ENCODE measurements around the gene MRPS34.
"Not testable (repeated sequence)": the region's sequence is repeated elsewhere in the genome, so short reads cannot be mapped to it uniquely, and the experiment has no call there.

MRPS34 gene

DNA sequence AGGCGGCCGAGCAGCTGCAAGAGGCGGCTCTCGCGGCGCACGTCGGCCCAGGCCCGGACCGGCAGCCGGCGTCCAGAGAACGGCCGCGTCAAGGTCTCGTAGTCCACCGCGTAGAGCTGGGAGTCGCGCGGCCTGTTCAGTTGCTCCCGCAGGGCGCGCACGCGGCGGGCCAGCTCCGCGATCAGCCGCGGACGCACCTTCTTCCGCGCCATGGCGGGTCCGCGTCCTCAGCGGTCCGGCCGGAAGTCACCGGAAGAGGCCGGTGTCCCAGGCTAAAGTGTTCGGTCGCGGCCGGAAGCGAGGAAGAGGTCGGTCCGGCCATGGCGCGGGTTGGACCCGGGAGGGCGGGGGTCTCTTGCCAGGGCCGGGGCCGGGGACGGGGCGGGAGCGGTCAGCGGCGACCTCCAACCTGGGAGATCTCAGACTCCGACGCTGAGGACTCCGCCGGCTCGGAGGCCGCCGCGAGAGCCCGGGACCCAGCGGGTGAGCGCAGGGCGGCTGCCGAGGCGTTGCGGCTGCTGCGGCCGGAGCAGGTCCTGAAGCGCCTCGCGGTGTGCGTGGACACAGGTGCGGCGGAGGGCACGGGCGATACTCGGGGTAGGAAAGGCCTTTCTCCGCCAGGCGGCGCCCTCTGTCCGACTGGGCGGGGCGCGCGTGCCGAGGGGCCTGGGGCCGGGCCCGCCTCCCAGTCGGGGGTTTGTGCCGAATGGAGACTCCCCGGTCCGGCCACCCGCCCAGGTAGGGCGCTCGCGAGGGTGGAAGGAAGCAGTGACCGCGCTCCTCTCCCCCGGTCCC is at the start of gene MRPS34:
TSS of gene MRPS34 (minus strand) at position 227 of the 795 bp plus-strand sequence. CDS start at position 212, 15 bp downstream.
- peak; percentile 72 to 75 (median 73) for DNase-seq (ENCODE audit: low read depth in 3 of 3)

DNA sequence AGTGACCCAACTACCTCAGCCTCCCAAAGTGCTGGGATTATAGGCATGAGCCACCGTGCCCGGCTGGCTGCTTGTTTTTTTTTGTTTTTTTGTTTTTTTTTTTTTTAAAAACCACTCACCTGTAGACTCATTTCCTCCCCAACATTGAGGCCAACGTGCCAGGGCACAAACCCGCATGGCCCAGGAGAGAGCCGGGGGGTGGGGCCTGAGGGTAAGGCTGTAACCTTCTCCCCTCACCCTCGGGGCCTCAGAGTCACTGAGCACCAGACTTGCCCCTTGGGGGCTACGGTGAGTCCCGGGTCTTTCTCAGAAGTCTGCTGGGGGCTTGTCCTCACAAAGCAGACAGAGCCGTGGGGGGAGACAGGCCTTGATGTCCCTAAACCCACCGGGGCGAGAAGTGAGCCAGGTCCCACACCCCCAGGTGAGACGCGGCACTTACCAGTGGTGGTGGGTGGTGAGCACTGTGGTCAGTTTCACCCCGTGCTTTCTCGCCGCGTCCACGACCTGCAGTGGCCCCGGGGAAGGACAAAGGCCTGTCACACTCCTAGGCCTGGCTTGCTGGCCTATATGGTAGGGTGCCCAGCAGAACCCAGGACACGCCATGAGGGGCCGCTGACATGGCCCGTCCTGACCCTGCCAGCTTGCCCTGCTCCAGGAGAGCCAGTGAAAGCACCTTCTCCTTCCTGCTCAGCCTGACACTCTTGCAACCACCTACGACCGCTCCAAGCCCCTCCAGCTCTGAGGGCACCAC is 49.1 kb upstream of the MRPS34 start:
- DNase-seq (ENCODE audit: low read depth in 3 of 3), result no peak

DNA sequence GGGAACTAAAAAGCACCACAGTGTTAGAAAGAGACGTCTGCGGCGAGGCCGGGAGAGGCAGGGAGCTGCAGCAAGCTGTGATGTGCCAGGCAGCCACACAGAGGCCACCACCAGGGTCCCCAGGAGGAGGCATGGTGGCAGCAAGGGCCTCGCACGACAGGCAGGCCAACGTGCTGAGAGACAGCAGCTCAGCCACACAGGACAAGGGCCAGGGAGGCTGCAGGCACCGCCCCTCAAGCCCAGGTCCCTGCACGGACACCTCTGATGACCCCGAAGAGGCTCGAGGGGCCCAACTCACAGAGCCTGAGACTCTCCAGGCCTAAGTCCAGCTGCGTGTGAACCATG is 48.0 kb upstream of the MRPS34 start:
- no peak for DNase-seq (ENCODE audit: low read depth in 3 of 3)

DNA sequence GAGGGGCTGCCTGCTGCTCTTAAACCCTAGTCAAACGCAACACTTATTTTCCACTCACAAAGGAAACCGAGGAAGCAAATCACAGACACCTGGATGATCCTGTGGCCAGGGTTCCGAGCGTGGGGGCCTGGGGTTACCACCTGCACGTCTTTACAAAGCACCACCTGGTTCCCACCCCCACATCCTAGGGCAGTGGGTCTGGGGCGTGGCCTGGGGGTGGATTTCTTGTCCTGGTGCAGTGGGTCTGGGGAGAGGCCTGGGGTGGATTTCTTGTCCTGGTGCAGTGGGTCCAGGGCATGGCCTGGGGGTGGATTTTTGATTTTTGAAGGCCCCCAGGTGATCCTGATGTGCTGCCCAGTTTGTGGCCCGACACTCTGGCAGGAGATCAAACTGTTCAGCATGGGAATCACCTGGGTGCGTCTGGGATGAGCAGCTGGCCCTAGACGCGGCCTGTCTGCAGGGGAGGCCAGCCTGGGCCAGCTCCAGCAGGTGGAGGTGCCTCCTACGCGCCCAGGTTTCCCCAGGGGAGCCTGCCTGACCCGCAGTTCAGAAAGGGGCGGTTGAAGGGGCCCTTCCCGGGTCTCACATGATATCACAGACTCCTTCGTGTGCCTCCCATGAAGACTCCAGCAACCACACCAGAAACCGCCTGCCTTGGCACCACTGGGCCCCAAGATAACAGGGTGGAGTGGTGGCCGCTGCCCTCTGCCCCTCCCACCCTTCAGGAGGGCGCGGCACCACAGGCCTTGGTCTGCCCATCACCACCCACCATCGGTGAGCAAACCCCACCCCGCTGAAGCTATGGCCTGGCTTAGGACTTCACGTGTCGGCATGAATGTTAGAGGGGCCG is 47.4 kb upstream of the MRPS34 start:
- DNase-seq (ENCODE audit: low read depth in 3 of 3), result no peak

DNA sequence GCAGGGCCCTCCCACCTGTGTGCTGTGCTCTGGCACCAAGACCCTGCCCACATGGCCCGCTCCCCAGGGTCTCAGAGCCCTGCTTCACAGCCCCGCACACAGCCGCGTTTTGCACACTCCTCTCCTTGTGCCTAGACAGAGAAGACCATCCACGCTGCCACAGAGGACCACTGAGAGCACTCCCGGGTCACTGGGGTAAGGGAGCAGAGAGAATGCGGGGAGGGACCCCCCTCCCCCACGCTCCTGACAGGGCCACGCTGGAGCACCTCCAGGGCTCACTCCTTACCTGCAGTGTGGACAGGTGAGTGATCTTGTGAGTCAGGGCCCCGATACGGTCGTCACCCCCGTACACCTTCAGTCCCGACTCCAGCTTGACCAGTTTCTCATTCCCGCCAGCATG is 46.7 kb upstream of the MRPS34 start:
- no peak for DNase-seq (ENCODE audit: low read depth in 3 of 3)

DNA sequence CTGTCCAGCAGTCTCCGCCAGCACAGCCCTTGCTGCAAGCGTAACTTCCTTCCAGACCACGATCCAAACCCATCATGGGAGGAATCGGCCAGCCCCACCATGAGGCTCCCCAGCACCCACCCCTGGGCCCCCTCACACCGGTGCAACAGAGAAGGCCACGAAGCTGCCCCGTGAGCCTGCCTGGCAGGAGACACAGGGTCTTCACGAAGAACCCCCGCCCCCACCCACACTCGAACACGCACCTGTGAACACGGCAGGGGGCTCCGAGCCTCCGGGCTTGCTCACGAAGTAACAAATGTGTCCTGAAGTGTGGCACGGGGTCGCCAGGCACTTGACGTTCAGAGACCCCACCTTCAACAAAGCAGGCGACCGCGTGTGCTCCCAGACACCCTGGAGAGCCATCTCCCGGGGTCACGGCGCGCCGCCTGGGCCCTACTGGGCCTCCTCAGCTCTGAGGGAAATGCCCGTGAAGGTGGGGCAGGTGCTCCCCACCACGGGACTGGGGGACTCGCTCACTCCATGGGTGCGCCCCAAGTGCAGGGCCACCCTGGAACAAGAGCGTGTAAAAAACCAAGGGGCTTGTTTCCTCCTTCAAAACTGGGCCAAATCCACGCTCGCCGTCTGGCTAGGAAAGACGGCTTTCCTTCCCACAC is 46.1 kb upstream of the MRPS34 start:
- no peak for DNase-seq (ENCODE audit: low read depth in 3 of 3)

DNA sequence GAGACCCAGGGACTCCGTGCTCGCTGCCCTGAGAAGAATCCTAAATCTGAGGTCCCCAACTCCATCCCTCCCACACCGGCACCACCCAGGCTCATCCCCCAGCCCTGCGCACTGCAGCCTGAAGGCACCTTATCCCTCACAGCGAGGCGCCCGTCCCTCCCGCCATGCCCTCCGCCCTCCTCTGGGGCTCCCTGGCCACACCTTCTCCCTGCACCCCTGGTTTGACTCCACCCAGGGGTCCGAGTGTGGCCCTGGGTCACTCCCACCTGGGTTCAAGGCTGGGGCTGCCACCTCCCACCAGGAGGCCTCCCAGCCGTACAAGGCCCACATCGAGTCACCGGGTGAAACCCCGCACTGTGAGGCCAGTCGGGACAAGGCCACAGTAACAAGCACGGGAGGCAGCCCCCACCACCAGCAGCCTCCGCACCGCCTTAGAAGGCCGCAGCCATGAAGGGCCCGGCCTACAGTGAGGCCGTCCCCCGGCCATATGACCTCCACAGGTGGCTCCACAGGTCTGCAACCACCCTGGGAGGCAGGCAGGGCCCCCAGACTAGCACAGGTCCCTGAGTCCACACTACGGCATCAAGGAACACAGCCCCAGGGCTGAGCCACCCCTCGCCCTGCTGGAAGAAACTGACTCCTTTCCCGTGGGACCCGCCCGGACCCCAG is 45.4 kb upstream of the MRPS34 start:
- DNase-seq (ENCODE audit: low read depth in 3 of 3), result no peak

DNA sequence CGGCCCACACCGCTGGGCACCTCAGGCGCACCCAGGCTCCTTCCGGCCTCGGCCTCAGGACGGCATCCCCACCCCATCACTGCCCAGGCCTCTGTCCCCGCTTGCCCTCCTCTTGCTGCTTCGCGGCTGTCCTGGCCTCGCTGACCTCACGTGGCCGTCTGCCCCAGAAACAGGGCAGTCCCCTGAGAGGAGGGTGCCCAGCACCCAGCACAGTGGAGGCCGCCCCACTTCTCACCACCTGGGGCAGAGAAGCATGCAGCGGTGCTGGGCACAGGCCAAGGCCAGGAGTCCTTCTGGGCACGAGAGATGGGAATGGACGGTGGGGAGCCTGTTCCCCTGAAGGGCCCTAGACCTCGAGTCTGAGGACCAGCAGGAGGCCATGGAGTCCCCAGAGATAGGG is 44.8 kb upstream of the MRPS34 start:
- no peak for DNase-seq (ENCODE audit: low read depth in 3 of 3)

DNA sequence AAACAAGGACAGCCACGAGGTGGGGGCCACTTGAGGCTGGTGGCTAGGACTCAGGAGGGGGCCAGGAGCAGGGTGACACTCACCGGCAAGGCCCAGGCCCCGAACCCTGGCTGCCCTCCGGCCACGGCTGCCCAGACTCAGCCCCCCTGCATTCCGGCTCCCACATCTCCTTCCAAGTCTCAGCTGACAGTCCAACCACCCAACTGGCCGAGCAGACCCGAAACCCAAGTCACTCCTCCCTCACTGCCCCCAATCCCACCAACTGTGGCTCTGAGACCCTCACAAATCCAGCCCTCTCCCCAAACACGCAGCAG is 44.3 kb upstream of the MRPS34 start:
- no peak for DNase-seq (ENCODE audit: low read depth in 3 of 3)

DNA sequence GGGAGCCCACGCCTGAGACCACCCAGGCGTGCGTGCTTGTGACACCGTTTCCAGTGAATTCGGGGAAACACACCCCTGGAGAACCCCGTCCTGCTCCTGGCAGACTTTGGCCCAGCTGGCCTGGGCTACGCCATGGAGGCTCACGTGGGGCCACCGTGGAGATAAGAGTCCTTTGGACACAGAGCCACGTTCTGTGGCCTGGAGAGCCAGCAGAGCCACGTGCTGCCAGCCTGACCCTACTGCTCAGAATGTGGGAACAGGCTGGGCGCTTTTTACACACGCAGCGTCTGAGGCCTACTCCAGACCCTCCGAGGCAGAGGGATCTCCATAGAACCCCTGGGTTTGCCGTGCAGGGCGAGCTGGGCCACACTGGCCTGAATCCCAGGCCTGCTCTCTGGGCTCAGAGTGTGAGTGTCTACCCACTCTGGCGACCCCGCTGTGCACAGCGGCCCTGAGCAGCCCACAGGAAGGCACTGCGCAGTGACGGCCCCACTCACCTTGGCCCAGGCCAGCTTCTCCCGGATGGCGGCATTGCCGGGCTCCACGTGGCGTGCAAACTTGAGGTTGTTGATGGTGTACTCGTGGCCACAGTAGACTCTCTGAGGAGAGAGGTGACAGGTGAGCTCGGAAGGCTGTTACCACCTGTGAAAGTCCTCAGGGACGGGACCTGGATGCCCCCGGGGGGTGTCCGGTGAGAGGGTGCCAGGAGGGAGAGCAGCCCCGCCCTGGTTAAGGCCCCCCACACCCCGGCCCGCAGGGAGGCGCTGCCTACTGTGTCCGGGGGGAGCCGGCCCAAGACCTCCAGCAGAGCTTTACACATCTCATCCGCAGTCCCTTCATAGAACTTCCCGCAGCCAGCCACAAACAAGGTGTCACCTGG is 43.7 kb upstream of the MRPS34 start:
- DNase-seq (ENCODE audit: low read depth in 3 of 3), result no peak

DNA sequence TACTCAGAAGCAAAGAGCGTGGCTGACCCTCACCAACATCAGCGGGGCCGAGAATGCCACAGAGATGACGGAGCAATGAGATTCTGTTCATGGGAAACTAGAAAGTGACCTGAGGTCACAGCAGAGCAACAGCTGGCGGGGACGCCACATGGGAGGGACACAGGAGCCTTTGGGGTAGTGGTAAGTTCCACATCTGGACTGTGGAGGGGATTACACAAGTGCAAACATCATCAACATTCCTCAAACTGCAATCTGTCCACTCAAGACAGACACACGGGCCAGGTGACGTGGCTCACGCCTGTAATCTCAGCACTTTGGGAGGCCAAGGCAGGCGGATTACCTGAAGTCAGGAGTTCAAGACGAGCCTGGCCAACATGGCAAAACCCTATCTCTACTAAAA is 42.5 kb upstream of the MRPS34 start:
- no peak for DNase-seq (ENCODE audit: low read depth in 3 of 3)

DNA sequence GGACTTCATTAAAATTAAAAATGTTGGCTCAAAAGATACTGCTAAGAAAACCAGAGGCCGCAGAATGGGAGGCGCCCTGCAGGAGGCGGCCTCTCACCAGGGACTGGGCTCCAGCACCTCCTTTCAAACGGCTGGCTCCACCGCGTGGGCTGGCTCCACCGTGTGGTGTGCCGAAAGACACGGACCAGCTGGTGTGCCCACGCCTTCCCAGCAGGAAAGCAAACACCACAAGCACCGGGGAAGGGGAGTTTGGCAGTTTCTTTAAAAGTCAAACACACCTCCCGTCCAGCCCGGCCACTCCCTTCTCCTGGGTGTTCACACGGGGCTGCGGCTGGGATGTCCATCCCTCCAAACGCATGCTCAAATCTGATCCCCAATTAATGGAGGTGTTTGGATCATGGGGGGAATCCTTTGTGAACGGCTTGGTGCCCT is 39.8 kb upstream of the MRPS34 start:
- peak; percentile 35 to 57 (median 55) for DNase-seq (ENCODE audit: low read depth in 3 of 3)

DNA sequence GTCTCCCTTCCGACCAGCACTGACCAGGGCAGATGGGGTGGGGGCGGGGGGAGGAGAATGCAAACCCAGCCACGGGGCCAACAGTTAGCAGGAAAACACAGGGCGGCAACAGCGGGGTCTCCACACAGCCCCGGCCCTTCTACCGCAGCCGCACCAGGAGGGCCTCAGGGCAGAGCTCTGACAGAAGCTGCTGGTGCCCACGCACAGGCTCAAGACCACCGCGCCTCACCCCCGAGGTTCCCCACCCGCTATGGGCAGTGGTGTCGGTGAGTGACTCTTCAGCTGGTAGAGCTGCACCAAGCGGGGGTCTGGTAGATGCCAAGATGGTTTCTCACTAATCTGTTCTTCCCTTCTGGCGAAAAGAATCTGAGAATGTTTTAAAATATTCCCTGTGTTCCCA is 37.6 kb upstream of the MRPS34 start:
- no peak for DNase-seq (ENCODE audit: low read depth in 3 of 3)

DNA sequence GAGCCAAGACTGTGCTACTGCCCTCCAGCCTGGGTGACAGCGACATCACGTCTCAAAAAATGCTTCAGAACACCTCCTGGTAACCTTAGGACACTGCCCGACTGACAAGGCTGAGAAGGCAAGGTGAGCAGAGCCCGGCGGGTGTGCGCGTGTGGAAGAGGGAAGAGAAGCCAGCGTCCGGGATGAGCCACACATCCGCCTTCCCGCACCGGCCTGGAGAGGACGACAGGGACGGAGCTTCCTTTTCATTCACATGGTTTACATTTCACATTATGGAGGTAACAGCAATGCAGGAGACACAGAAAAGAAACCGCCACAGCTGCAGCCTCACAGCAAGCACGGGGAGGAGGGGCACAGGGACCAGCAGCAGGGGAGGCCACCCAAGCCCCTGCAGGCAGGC is 37.2 kb upstream of the MRPS34 start:
- no peak for DNase-seq (ENCODE audit: low read depth in 3 of 3)

DNA sequence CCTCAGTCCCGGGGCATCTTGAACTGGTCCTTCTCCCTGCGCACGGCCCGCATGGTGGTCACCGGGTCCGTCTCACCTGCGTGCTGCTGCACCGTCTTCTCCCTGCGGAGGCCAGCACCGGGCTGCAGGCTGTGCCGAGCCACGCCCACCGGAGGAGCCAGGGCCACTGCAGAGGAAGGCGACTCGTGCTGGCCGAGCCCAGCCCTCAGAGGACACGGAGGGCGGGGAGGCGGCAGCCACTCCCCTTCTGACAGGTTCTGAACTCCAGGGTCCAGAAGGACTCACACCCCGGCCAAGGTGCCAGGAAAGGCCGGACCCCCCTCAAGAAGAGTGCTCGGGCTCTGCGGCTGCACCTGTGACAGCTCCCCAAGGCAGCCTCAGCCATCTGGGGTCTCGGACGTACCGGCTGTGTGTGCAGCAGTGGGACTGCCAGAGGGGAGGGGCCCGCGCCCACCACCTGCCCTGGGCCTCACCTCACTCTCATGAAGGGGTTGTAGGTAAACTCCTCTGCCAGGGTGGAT is 36.4 kb upstream of the MRPS34 start:
- DNase-seq (ENCODE audit: low read depth in 3 of 3), result no peak

DNA sequence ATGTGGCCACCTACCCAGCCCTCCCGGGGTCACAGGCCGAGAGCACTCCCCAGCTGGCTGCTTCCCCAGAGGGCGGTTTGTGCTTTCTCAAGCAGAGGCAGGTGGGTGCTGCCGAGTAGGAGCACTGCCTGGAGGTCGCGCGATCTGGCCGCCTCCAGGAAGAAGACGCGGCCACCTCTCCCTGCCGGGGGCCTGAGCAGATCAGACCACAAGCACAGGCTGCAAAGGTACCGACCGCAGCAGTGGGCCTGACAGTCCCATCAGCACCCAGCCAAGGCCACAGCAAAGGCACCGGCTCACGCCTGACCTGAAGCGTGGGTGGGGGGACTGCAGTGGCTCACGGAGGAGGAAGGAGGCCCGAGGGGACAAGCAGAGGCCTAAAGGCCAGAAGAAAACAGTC is 35.8 kb upstream of the MRPS34 start:
- DNase-seq (ENCODE audit: low read depth in 3 of 3), result no peak

DNA sequence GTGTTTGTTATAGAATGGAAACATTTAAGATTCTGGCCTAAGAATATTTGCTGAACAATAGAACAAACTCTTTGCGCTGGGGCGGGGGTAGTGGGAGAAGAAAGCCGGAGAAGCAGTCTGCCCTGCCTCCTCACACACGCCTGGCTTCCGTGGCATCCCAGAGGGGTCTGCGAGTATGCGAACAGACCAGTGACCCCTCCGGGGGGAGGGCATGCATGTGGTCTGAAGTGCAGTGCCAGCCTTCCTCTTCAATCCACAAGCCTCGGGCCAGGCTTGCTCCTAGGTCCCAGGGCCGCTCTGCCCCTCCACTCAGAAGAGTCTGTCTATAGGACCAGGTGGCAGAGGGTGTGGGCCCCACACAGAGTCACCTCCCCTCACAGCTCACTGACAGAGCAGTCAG is 34.7 kb upstream of the MRPS34 start:
- no peak for DNase-seq (ENCODE audit: low read depth in 3 of 3)

DNA sequence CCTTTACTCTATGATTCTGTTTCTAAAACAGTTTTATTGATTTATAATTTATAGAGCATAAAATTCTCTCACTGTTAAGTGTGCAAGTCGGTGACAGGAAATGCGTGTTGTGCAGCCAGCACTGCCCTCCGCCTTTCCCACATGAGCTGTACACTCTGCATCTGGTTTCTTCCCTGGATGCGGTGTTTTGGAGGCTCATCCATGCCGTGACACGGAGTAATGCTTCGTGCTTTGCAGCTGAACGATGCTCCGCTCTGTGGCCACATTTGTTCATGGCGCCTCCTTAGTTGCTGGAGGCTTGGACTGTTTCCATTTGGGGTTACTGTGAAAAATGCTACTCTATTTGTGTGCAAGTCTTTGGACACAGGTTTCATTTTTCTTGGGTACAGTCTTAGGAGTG is 27.8 kb upstream of the MRPS34 start:
- no peak for DNase-seq (ENCODE audit: low read depth in 3 of 3)

DNA sequence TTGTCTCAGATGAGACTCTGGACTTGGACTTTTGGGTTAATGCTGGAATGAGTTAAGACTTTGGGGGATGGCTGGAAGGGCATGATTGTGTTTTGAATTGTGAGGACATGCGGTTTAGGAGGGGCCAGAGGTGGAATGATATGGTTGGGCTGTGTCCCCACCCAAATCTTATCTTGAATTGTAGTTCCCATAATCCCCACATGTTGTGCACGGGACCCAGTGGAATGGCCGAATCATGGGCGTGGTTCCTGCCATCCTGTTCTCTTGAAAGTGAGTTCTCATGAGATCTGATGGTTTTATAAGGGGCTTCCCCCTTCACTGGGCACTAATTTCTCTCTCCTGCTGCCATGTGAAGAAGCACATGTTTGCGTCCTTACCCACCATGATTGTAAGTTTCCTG is 26.3 kb upstream of the MRPS34 start:
- DNase-seq (ENCODE audit: low read depth in 3 of 3), result not testable (repeated sequence)
